ENCODE data around the gene TNS4.

TNS4 gene

DNA sequence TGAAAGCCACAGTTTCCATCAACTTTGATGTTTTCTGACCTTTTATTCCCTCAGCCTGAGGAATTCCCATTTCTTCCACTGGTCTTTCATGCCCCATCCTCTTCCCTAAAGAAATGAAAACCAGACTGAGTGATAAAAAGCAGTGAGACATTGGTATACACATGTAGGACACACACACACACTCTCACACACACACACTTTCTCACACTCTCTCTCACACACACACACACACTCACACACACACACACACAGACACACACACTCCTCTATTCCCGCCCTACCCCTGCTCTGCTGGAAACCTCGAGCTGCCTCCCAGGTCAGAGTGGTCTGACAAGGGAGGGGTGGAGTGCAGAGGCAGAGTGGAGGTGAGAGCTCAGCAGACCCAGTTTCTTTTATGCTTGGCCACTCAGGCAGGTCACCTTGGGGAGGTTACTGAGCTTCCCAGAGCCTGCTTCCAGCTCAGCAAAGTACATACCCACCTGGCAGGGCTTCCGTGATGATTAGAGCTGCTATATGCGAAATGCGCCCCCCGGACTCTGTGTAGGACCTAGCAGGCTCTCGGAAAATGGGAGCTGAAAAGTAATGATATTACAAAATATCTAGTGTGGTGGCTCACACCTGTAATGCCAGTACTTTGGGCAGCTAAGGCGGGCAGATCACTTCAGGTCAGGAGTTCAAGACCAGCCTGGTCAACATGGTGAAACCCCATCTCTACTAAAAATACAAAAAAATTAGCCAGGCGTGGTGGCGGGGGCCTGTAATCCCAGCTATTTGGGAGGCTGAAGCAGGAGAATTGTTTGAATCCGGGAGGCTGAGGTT lies 33.2 kb upstream of the TNS4 start:
- no peak for DNase-seq

DNA sequence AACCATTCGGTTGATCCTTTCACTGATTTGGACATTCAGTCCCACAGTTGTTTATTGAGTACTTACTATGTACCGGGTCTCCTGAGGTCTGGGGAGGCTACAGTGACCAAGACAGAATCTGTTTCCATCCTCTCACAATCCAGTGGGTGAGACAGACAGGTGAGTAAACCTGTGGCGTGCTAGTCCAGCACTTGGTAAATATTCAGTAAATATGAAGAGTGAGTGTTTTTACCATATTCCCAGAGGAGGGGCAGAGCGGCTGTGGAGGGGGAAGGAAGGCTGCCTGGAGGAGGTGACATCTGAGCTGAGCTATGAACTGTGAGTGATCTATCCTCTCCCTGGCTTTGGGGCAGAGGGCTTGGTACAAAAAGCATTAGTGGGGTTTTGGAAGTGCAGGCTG lies 32.5 kb upstream of the TNS4 start:
- no peak for DNase-seq

DNA sequence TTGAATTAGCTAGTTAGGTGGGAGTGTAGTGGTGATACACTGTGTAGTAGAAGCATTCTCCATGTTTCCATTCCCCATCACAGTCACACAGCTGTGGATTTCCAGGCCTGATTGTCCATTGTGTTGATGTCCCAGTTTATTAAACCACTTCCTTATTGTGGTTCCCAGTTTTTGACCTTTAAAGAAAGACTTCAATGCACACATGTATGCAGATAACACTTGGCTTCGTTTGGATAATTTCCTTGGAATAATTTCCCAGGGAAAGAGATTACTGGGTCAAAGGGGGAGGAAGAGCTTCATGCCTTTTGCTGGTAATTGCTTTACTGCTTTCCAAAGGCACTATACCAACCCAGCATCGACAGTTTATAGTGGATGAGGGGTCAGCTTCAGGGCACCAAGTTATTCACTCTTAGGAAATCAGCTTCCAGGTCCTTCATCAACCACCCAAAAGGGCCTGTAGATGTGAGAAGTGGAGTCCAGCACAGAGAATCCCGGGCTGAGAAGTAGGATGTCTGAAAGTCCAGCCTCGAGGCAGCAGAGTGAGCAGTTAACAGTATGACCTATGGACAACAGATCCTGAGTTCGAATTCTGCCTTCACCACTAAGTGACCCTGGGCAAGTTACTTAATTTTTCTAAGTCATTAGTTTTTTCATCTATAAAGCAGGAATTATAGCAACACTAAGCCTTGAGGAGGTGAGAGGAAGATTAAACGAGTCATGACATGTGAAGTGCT lies 31.3 kb upstream of the TNS4 start:
- DNase-seq, result no peak

DNA sequence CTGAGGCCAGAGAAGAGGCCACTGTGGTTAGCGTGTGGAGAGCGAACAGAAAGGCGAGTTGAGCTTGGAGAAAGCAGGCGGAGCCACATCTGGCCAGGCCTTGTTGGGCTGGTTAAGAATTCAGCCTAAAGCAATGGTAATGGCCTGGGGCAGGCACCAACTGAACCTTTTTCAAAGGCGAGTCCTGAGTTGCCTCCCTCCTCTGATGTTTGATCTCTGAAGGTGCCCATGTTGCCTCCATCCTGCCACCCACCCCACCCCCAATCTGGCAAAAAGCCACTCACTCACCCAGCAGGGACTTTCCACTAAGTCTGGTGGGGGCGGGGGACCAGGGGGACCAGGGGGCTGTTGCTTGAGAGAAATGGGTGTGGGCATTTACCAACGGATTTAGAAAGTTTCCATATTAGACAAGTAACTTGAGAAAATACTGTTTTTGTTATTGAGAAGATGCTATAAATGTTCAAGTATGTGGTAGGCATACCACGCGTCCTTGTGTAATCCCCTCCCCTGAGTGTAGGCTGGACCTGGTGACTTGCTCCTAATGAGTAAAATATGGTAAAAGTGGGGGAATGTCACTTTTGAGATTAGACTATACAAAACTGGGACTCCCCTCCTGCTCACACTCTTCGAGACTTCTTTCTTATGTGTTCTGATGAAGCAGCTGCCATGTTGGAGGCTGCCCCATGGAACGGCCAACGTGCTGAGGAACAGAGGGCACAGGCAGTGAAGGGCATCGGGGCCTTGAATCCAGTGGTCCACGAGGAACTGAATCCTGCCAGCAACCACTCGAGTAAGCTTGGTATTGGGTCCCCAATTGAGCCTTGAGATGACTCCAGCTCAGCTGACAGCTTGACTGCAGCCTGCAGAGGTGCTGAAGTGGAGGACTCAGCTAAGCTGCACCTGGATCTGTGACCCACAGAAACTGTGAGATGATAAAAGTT lies 29.9 kb upstream of the TNS4 start:
- no peak for DNase-seq

DNA sequence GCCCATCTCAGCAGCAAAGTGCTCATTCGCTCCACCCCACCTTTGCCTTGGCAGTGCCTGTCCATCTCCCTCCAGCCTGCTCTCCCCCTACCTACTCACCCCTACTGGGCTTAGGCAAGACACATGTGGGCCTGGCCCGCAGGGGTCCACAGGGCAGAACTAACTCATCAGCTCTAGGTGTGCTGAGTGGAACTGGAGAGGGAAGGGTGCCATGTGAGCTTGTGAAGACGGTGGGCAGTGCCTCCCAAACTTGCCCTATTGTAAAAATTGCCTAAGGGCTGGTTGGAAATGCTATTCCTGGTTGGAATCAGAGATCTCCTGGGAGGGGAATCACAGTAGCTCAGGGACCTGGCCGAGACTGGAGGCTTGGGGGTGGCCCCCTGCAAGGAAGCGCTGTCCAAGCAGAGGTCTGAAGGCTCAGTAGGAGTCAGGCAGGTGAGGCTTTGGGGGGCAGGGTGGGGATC lies 29.1 kb upstream of the TNS4 start:
- DNase-seq, result no peak

GRCh38 chr17:40529991-40530390 lies 28.6 kb upstream of the TNS4 start:
- no peak for DNase-seq

- no peak for DNase-seq
These were observed 27.4 kb upstream of the TNS4 start for GRCh38 chr17:40528692-40529417.

GRCh38 chr17:40526668-40527067 lies 25.2 kb upstream of the TNS4 start:
- DNase-seq, result no peak

DNA sequence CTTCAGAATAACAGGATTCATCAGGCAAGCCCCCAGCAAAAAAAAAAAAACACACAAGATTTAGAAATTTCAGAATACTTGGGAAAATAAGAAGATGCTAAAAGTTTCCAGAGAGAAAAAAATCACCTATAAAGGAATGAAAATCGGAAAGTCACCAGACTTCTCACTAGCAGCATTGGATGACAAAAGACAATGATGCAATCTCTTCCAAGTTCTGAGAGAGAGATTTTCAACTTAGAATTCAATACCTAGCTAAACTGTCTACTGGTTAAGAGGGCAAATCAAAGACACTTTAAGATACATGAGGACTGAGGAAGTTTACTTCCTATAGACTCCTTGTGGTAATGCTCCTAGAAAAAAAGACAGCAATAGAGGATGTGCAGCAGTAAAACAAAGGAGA lies 23.9 kb upstream of the TNS4 start:
- DNase-seq, result no peak

- DNase-seq, result no peak
These were observed 23.0 kb upstream of the TNS4 start for GRCh38 chr17:40524243-40524965.

DNA sequence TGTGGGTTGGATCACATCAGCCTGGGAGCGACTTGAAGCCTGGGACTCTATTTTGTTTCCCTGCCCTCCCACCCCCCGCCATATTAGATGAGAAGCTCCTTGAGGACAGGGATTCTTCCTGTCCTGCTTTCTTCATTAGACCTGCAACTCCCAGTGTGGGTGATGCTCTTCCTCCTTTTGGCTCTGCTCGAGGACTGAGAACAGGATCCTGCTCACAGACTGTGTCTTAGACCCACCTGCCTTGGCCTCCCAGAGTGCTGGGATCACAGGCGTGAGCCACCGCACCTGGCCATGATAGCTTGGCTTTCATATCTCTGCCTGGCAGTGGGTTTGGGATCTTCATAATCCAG lies 21.5 kb upstream of the TNS4 start:
- DNase-seq, result no peak

GRCh38 chr17:40522250-40522960 lies 21.0 kb upstream of the TNS4 start:
- no peak for DNase-seq

DNA sequence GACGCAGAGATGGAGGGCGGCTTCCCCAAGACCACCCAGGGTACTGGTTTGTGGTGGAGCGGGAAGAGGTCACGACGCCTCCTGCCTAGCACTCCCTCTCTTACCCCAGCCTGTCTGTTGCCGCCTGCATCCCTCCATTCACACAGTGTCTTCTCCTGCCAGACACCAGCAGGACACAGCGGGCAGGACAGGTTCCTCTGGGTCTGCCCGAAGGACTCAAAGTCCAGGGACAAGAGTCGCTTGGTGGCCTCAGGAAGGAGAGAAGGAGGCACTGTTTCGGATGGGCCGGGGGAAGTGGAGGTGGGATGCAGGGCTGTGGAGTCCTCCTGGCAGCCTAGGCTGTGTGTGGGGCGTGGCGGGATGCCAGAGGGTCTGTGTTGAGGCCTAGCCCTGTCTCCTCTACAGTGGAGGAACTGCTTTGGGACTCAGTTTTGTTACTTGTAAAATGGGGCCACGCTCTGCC lies 19.6 kb upstream of the TNS4 start:
- no peak for DNase-seq

DNA sequence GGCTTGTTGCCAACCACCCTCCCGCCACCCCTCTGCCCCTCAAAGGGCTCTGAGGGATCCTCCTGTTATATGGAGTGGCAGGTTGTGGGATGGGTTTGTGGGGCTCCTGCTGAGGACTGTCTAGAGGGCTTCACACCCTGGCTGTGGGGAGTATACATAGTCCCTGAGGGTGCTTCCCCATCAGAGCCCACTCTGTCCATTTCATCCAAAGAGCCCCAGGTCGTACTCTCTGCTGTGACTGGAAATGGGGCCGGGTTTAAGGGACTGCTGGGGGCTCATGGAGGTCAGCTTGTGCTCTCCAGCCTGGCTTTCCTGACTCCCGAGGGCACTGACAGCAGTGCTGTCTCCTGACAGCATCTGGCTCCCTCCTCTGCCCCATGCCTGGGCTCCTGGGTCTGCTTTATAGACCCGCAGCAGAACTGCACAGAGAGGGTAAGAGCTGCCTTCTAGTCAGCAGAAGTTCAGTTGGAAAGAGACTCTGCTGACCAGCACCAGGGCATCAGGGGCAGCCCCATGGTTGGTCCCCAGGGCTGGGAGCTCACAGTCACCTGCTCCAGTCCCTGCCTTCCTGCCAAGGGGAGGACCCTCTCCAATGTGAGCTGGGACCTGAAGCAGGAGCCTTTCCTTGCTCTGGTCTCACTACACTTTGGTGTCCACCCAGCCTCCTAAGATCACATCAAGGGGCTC lies 17.8 kb upstream of the TNS4 start:
- DNase-seq, result no peak

- DNase-seq, result no peak
These were observed 17.1 kb upstream of the TNS4 start for GRCh38 chr17:40518401-40519088.

GRCh38 chr17:40517981-40518380 lies 16.6 kb upstream of the TNS4 start:
- no peak for DNase-seq

GRCh38 chr17:40517286-40517662 lies 15.9 kb upstream of the TNS4 start:
- DNase-seq, result no peak

GRCh38 chr17:40516581-40517285 lies 15.3 kb upstream of the TNS4 start:
- DNase-seq, result no peak

DNA sequence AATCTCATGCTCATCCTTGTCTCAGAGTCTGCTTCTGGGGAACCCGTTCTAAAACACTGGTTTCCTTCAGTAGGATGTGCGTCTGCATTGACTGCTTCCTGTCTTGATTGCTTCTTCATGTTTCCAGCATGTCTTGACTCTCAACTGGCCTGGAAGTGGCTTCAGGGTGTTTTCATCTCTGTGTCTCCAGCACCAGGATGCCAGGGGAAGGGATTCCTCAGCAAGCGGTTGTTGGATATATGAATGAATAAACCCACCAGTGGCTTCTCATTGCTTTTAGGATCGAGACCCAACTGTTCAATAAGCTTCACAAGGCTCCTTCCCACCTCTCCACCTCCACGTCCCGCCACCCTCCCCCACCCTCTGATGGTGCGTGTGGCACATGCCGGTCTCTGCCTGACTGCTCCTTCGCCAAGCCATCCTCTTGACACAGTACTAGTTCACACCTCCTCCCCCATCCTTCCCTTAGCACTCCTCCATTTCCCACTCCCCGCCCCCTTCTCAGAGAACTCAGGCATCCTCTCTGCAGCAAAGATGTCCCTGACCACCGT lies 14.1 kb upstream of the TNS4 start:
- no peak for DNase-seq

All from DMS 273 treated with DMSO at 0.1 percent for 48 hours (cell line).